Parathyroid adenoma (tissue), 2 donors: ENCODE results near the gene HDDC3.
A peak's percentile ranks its signal among the peaks of the same experiment; 100 is the strongest.

Source experiments
- H2AFZ ChIP-seq: fragments of 300-600 bp; sonication (generic); one replicate; pipeline ENCODE4 v1.7.0; 2017; ENCODE audit warnings: antibody characterized with exemption, mild to moderate bottlenecking
- H3K27ac ChIP-seq: fragments of 300-600 bp; sonication (generic); one replicate; pipeline ENCODE4 v1.7.0; 2017
- H3K27me3 ChIP-seq: fragments of 300-600 bp; sonication (generic); one replicate; pipeline ENCODE4 v1.7.0; 2017; ENCODE audit warnings: low read length; ENCODE audit not compliant: control insufficient read depth, insufficient read depth
- H3K36me3 ChIP-seq: fragments of 300-600 bp; sonication (generic); one replicate; pipeline ENCODE4 v1.7.0; 2017; ENCODE audit warnings: low read length; ENCODE audit not compliant: control insufficient read depth, insufficient read depth
- H3K4me1 ChIP-seq: fragments of 300-600 bp; sonication (generic); one replicate; pipeline ENCODE4 v1.7.0; 2017; ENCODE audit warnings: control low read depth
- H3K4me2 ChIP-seq: fragments of 300-600 bp; sonication (generic); one replicate; pipeline ENCODE4 v1.7.0; 2017; ENCODE audit warnings: low read length
- H3K4me3 ChIP-seq: fragments of 300-600 bp; sonication (generic); one replicate; pipeline ENCODE4 v1.7.0; 2017; ENCODE audit warnings: low read depth, low read length
- H3K79me2 ChIP-seq: fragments of 300-600 bp; sonication (generic); one replicate; pipeline ENCODE4 v1.7.0; 2017; ENCODE audit warnings: control low read depth
- H3K9ac ChIP-seq: fragments of 300-600 bp; sonication (generic); one replicate; pipeline ENCODE4 v1.7.0; 2017; ENCODE audit warnings: mild to moderate bottlenecking
- H3K9me3 ChIP-seq: fragments of 300-600 bp; sonication (generic); one replicate; pipeline ENCODE4 v1.7.0; 2017; ENCODE audit warnings: low read length; ENCODE audit not compliant: control insufficient read depth
- TF ChIP-seq, protein P1 (sequence below): fragments of 300-600 bp; sonication (generic); IDR thresholded peaks from one replicate; pipeline ENCODE4 v1.7.0; 2017; ENCODE audit warnings: antibody characterized with exemption, mild to moderate bottlenecking
- donor health status: primary hyperparathyroidism.

Gene HDDC3

GRCh38 chr15:90905306-90906180 lies 26.8 kb downstream of the HDDC3 start:
- H3K27me3 ChIP-seq = no peaks in the 10 kb centered on the region
- H3K79me2 ChIP-seq = peaks cover 3% of the 10 kb centered on the region
- H3K9me3 ChIP-seq = no peaks in the 10 kb centered on the region
- H3K4me1 ChIP-seq = peaks cover 3% of the 10 kb centered on the region
- H3K4me2 ChIP-seq = no peak overlapping the region
- no peak overlapping the region for H3K9ac ChIP-seq
- no peak overlapping the region for H3K27ac ChIP-seq
- H3K36me3 ChIP-seq = no peaks in the 10 kb centered on the region
- no peak overlapping the region for H2AFZ ChIP-seq
- no peak overlapping the region for H3K4me3 ChIP-seq
- TF ChIP-seq, protein P1, sequence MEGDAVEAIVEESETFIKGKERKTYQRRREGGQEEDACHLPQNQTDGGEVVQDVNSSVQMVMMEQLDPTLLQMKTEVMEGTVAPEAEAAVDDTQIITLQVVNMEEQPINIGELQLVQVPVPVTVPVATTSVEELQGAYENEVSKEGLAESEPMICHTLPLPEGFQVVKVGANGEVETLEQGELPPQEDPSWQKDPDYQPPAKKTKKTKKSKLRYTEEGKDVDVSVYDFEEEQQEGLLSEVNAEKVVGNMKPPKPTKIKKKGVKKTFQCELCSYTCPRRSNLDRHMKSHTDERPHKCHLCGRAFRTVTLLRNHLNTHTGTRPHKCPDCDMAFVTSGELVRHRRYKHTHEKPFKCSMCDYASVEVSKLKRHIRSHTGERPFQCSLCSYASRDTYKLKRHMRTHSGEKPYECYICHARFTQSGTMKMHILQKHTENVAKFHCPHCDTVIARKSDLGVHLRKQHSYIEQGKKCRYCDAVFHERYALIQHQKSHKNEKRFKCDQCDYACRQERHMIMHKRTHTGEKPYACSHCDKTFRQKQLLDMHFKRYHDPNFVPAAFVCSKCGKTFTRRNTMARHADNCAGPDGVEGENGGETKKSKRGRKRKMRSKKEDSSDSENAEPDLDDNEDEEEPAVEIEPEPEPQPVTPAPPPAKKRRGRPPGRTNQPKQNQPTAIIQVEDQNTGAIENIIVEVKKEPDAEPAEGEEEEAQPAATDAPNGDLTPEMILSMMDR = no peak

DNA sequence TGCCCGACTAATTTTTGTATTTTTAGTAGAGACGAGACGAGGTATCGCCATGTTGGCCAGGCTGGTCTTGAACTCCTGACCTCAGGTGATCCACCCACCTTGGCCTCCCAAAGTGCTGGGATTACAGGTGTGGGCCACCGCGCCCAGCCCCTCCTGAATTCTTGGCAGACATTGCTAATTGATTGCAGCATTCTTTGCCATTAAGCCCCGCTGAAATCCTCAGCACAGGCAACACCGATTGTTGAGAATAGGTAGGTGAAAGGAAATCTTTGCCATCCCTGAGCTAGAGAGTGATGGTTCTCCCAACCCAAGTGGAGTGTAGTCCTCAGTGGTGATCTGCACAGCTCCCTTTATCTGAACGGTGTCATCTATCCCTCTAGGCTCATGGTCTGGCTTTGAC lies 27.6 kb downstream of the HDDC3 start:
- Histone ChIP-seq H3K9me3 (no peaks in the 10 kb centered on the region), H3K4me1 (peaks cover 3% of the 10 kb centered on the region), H3K79me2 (peaks cover 3% of the 10 kb centered on the region), H3K27me3 (no peaks in the 10 kb centered on the region), H3K9ac (no peak overlapping the region), H3K4me2 (no peak overlapping the region), H3K36me3 (no peaks in the 10 kb centered on the region), H2AFZ (no peak overlapping the region), H3K4me3 (no peak overlapping the region), H3K27ac (no peak overlapping the region)
- TF ChIP-seq, protein P1 = no peak

DNA sequence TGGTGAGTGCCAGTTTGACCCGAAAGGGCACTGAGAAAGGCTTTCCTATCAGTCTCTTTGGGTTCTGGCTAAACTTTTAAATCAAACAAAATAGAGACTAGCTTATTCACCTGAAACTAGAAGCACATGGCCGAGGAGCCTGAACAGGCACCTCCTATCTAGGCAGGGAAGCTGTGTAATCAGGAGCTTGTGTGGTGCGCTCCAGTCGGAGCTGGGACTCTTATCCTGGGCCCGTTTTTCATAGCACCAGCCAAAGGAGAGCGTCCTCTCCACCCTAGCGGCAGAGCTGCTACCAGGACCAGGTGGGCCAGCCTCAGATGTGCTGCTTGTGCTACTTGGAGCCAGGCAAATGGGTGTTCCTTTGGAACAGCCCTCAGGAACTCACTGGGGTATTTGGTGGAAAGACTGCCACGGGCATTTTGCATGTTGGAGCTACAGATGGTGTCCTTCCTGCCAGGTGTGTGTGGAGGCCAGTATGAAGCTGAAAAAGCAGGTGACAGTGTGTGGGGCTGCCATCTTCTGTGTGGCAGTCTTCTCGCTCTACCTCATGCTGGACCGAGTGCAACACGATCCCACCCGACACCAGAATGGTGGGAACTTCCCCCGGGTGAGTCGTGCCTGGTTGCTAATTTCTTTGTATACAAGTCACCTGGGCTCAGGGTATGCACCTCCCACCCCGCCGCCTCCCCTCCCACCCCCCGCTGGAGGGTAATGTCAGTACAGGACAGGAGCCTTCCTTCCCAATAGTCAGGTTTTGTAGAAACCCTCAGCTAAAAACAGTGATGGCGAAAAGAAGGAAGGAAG lies 28.4 kb downstream of the HDDC3 start:
- no peak overlapping the region for H3K9ac ChIP-seq
- peaks cover 3% of the 10 kb centered on the region for H3K79me2 ChIP-seq
- no peaks in the 10 kb centered on the region for H3K9me3 ChIP-seq
- no peaks in the 10 kb centered on the region for H3K27me3 ChIP-seq
- H3K4me2 ChIP-seq = peak overlapping the region; percentile 83
- TF ChIP-seq, protein P1 = no peak
- peak overlapping the region; percentile 82 for H2AFZ ChIP-seq
- H3K4me3 ChIP-seq = peak overlapping the region; percentile 68
- H3K36me3 ChIP-seq = no peaks in the 10 kb centered on the region
- peaks cover 3% of the 10 kb centered on the region for H3K4me1 ChIP-seq
- H3K27ac ChIP-seq = peak overlapping the region; percentile 73

- Histone ChIP-seq H2AFZ (peak within 1 kb of the TSS; percentile 95), H3K9ac (peak within 1 kb of the TSS; percentile 61), H3K79me2 (peaks cover 3% of the 10 kb centered on the region), H3K9me3 (no peaks in the 10 kb centered on the region), H3K36me3 (no peaks in the 10 kb centered on the region), H3K4me2 (peak within 1 kb of the TSS; percentile 86), H3K4me1 (peaks cover 3% of the 10 kb centered on the region), H3K27ac (peak within 1 kb of the TSS; percentile 86), H3K27me3 (no peaks in the 10 kb centered on the region), H3K4me3 (peak within 1 kb of the TSS; percentile 68)
- TF ChIP-seq, protein P1 = no peak
Measured at GRCh38 chr15:90902840-90903732, 29.3 kb downstream of the HDDC3 start, which contains the start of gene MAN2A2. Gene MAN2A2 (plus strand): TSS chr15:90903302. CDS start chr15:90904208, 906 bp downstream.
